Erythroblast (primary cell): ENCODE data around the gene ABTB1.

Experiments used
- GATA1 ChIP-seq: IDR thresholded peaks from 2 replicates; pipeline ENCODE4 v1.6.1; 2011; ENCODE audit warnings: low read depth, mild to moderate bottlenecking, control low read depth, low read length, moderate library complexity
- POLR2A ChIP-seq: IDR thresholded peaks from 2 replicates; pipeline ENCODE4 v1.6.1; 2011; ENCODE audit warnings: mild to moderate bottlenecking, low read length

- no peak for TF ChIP-seq POLR2A
- TF ChIP-seq GATA1: no peak
These were observed 19.2 kb downstream of the ABTB1 start for GRCh38 chr3:127691974-127692373.
